Measurements from ENCODE around the gene CAP2.

CAP2 gene

GRCh38 chr6:17494177-17494576 lies 100.8 kb downstream of the CAP2 start:
- H3K27me3 ChIP-seq (ENCODE audit: control insufficient read depth, insufficient read depth, low read length) = no peaks in the 10 kb centered on the region
- H3K9ac ChIP-seq (ENCODE audit: low read depth, low read length) = no peak overlapping the region
- H3K9me3 ChIP-seq (ENCODE audit: control insufficient read depth, insufficient read depth, low read length) = no peaks in the 10 kb centered on the region
- H3K36me3 ChIP-seq (ENCODE audit: control insufficient read depth, insufficient read depth, low read length) = no peaks in the 10 kb centered on the region
- H3K4me3 ChIP-seq (ENCODE audit: low read depth, low read length) = no peak overlapping the region
- H3K4me1 ChIP-seq (ENCODE audit: control insufficient read depth, insufficient read depth, low read length) = peaks cover 3% of the 10 kb centered on the region

- H3K4me3 ChIP-seq (ENCODE audit: low read depth, low read length) = no peak overlapping the region
- H3K9ac ChIP-seq (ENCODE audit: low read depth, low read length) = no peak overlapping the region
- no peaks in the 10 kb centered on the region for H3K27me3 ChIP-seq (ENCODE audit: control insufficient read depth, insufficient read depth, low read length)
- no peaks in the 10 kb centered on the region for H3K36me3 ChIP-seq (ENCODE audit: control insufficient read depth, insufficient read depth, low read length)
- no peaks in the 10 kb centered on the region for H3K9me3 ChIP-seq (ENCODE audit: control insufficient read depth, insufficient read depth, low read length)
- peaks cover 3% of the 10 kb centered on the region for H3K4me1 ChIP-seq (ENCODE audit: control insufficient read depth, insufficient read depth, low read length)
Measured at GRCh38 chr6:17494919-17495318, 101.5 kb downstream of the CAP2 start.

- no peaks in the 10 kb centered on the region for H3K27me3 ChIP-seq (ENCODE audit: control insufficient read depth, insufficient read depth, low read length)
- H3K4me1 ChIP-seq (ENCODE audit: control insufficient read depth, insufficient read depth, low read length) = peaks cover 3% of the 10 kb centered on the region
- no peaks in the 10 kb centered on the region for H3K36me3 ChIP-seq (ENCODE audit: control insufficient read depth, insufficient read depth, low read length)
- no peak overlapping the region for H3K9ac ChIP-seq (ENCODE audit: low read depth, low read length)
- H3K9me3 ChIP-seq (ENCODE audit: control insufficient read depth, insufficient read depth, low read length) = no peaks in the 10 kb centered on the region
- no peak overlapping the region for H3K4me3 ChIP-seq (ENCODE audit: low read depth, low read length)
Measured at GRCh38 chr6:17497535-17498095, 104.2 kb downstream of the CAP2 start.

GRCh38 chr6:17501442-17501841 lies 108.0 kb downstream of the CAP2 start:
- no peaks in the 10 kb centered on the region for H3K36me3 ChIP-seq (ENCODE audit: control insufficient read depth, insufficient read depth, low read length)
- H3K4me1 ChIP-seq (ENCODE audit: control insufficient read depth, insufficient read depth, low read length) = no peaks in the 10 kb centered on the region
- no peaks in the 10 kb centered on the region for H3K9me3 ChIP-seq (ENCODE audit: control insufficient read depth, insufficient read depth, low read length)
- H3K9ac ChIP-seq (ENCODE audit: low read depth, low read length) = no peak overlapping the region
- no peaks in the 10 kb centered on the region for H3K27me3 ChIP-seq (ENCODE audit: control insufficient read depth, insufficient read depth, low read length)
- no peak overlapping the region for H3K4me3 ChIP-seq (ENCODE audit: low read depth, low read length)

GRCh38 chr6:17501982-17502704 lies 108.7 kb downstream of the CAP2 start:
- H3K9ac ChIP-seq (ENCODE audit: low read depth, low read length) = no peak overlapping the region
- no peak overlapping the region for H3K4me3 ChIP-seq (ENCODE audit: low read depth, low read length)
- no peaks in the 10 kb centered on the region for H3K27me3 ChIP-seq (ENCODE audit: control insufficient read depth, insufficient read depth, low read length)
- no peaks in the 10 kb centered on the region for H3K4me1 ChIP-seq (ENCODE audit: control insufficient read depth, insufficient read depth, low read length)
- H3K9me3 ChIP-seq (ENCODE audit: control insufficient read depth, insufficient read depth, low read length) = no peaks in the 10 kb centered on the region
- no peaks in the 10 kb centered on the region for H3K36me3 ChIP-seq (ENCODE audit: control insufficient read depth, insufficient read depth, low read length)

GRCh38 chr6:17503051-17503450 lies 109.7 kb downstream of the CAP2 start:
- no peaks in the 10 kb centered on the region for H3K36me3 ChIP-seq (ENCODE audit: control insufficient read depth, insufficient read depth, low read length)
- H3K4me3 ChIP-seq (ENCODE audit: low read depth, low read length) = no peak overlapping the region
- no peaks in the 10 kb centered on the region for H3K27me3 ChIP-seq (ENCODE audit: control insufficient read depth, insufficient read depth, low read length)
- H3K9me3 ChIP-seq (ENCODE audit: control insufficient read depth, insufficient read depth, low read length) = no peaks in the 10 kb centered on the region
- no peak overlapping the region for H3K9ac ChIP-seq (ENCODE audit: low read depth, low read length)
- no peaks in the 10 kb centered on the region for H3K4me1 ChIP-seq (ENCODE audit: control insufficient read depth, insufficient read depth, low read length)

- H3K36me3 ChIP-seq (ENCODE audit: control insufficient read depth, insufficient read depth, low read length) = no peaks in the 10 kb centered on the region
- H3K4me1 ChIP-seq (ENCODE audit: control insufficient read depth, insufficient read depth, low read length) = no peaks in the 10 kb centered on the region
- no peak overlapping the region for H3K4me3 ChIP-seq (ENCODE audit: low read depth, low read length)
- no peak overlapping the region for H3K9ac ChIP-seq (ENCODE audit: low read depth, low read length)
- no peaks in the 10 kb centered on the region for H3K9me3 ChIP-seq (ENCODE audit: control insufficient read depth, insufficient read depth, low read length)
- no peaks in the 10 kb centered on the region for H3K27me3 ChIP-seq (ENCODE audit: control insufficient read depth, insufficient read depth, low read length)
Measured at GRCh38 chr6:17504005-17504404, 110.6 kb downstream of the CAP2 start.

GRCh38 chr6:17505062-17505476 lies 111.7 kb downstream of the CAP2 start:
- no peaks in the 10 kb centered on the region for H3K36me3 ChIP-seq (ENCODE audit: control insufficient read depth, insufficient read depth, low read length)
- no peaks in the 10 kb centered on the region for H3K27me3 ChIP-seq (ENCODE audit: control insufficient read depth, insufficient read depth, low read length)

GRCh38 chr6:17505767-17506280 lies 112.4 kb downstream of the CAP2 start:
- Histone ChIP-seq H3K4me1 (ENCODE audit: control insufficient read depth, insufficient read depth, low read length) (no peaks in the 10 kb centered on the region), H3K9me3 (ENCODE audit: control insufficient read depth, insufficient read depth, low read length) (no peaks in the 10 kb centered on the region), H3K27me3 (ENCODE audit: control insufficient read depth, insufficient read depth, low read length) (no peaks in the 10 kb centered on the region), H3K4me3 (ENCODE audit: low read depth, low read length) (no peak overlapping the region), H3K9ac (ENCODE audit: low read depth, low read length) (no peak overlapping the region), H3K36me3 (ENCODE audit: control insufficient read depth, insufficient read depth, low read length) (no peaks in the 10 kb centered on the region)

More at GRCh38 chr6:17505062-17505476, 111.7 kb downstream of the CAP2 start:
- Histone ChIP-seq H3K4me3 (ENCODE audit: low read depth, low read length) (no peak overlapping the region), H3K4me1 (ENCODE audit: control insufficient read depth, insufficient read depth, low read length) (no peaks in the 10 kb centered on the region), H3K9ac (ENCODE audit: low read depth, low read length) (no peak overlapping the region), H3K9me3 (ENCODE audit: control insufficient read depth, insufficient read depth, low read length) (no peaks in the 10 kb centered on the region)

- Histone ChIP-seq H3K27me3 (ENCODE audit: control insufficient read depth, insufficient read depth, low read length) (no peaks in the 10 kb centered on the region), H3K9me3 (ENCODE audit: control insufficient read depth, insufficient read depth, low read length) (no peaks in the 10 kb centered on the region), H3K4me1 (ENCODE audit: control insufficient read depth, insufficient read depth, low read length) (no peaks in the 10 kb centered on the region), H3K4me3 (ENCODE audit: low read depth, low read length) (no peak overlapping the region), H3K36me3 (ENCODE audit: control insufficient read depth, insufficient read depth, low read length) (no peaks in the 10 kb centered on the region), H3K9ac (ENCODE audit: low read depth, low read length) (no peak overlapping the region)
Measured at GRCh38 chr6:17506531-17506930, 113.1 kb downstream of the CAP2 start.

- no peaks in the 10 kb centered on the region for H3K27me3 ChIP-seq (ENCODE audit: control insufficient read depth, insufficient read depth, low read length)
- H3K4me3 ChIP-seq (ENCODE audit: low read depth, low read length) = no peak overlapping the region
- no peaks in the 10 kb centered on the region for H3K4me1 ChIP-seq (ENCODE audit: control insufficient read depth, insufficient read depth, low read length)
- H3K9me3 ChIP-seq (ENCODE audit: control insufficient read depth, insufficient read depth, low read length) = no peaks in the 10 kb centered on the region
- H3K36me3 ChIP-seq (ENCODE audit: control insufficient read depth, insufficient read depth, low read length) = no peaks in the 10 kb centered on the region
- no peak overlapping the region for H3K9ac ChIP-seq (ENCODE audit: low read depth, low read length)
Measured at GRCh38 chr6:17506962-17507361, 113.6 kb downstream of the CAP2 start.

- H3K36me3 ChIP-seq (ENCODE audit: control insufficient read depth, insufficient read depth, low read length) = no peaks in the 10 kb centered on the region
- no peaks in the 10 kb centered on the region for H3K4me1 ChIP-seq (ENCODE audit: control insufficient read depth, insufficient read depth, low read length)
- H3K9ac ChIP-seq (ENCODE audit: low read depth, low read length) = no peak overlapping the region
- no peak overlapping the region for H3K4me3 ChIP-seq (ENCODE audit: low read depth, low read length)
- no peaks in the 10 kb centered on the region for H3K27me3 ChIP-seq (ENCODE audit: control insufficient read depth, insufficient read depth, low read length)
- H3K9me3 ChIP-seq (ENCODE audit: control insufficient read depth, insufficient read depth, low read length) = no peaks in the 10 kb centered on the region
Measured at GRCh38 chr6:17511084-17511483, 117.7 kb downstream of the CAP2 start.
